ENCODE data around the gene MSRB2.
"Not testable (repeated sequence)": the region's sequence is repeated elsewhere in the genome, so short reads cannot be mapped to it uniquely, and the experiment has no call there.

The MSRB2 gene

DNA sequence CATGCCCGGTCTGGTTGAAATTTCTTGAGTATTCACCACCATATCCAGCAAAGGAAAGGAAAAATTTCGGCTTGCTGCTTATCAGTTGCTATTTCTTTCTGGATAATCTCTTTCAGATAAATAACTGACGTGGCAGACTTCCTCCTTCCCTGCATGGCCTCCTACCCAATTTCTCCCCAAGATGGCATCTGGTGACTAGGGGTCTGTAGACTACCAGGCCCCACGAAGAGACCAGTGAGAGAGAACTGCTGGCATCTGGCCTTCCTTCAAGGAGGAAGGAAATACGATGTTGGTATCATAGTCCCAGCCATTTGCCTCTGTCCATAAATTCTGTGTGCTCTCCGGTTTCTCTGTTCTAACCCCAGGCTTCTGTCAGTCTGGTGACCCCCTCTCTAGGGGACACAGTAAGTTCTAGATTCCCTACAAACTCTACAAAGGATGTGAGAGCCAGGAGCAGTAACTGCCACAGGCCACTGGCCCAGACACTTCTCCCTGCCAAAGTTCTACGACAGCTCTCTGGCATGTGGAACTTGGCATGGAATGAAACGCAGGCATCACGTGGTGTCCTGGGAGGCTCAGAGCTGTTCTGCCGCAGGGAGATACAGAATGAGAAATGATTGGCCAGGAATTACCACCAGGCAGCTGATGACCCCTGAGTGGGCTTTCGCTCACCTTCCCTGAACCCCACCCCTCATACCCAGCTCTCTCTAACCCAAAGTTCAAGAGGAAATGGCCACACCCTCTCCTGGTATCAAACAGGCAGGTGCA lies 30.0 kb upstream of the MSRB2 start:
- H3K27me3 Mint-ChIP-seq = peaks cover 3% of the 10 kb centered on the region
- no peaks in the 10 kb centered on the region for H3K4me1 Mint-ChIP-seq
- no peak overlapping the region for H3K27ac Mint-ChIP-seq
- H3K36me3 Mint-ChIP-seq = no peaks in the 10 kb centered on the region
- no peaks in the 10 kb centered on the region for H3K9me3 Mint-ChIP-seq
- H3K4me3 Mint-ChIP-seq = no peak overlapping the region

DNA sequence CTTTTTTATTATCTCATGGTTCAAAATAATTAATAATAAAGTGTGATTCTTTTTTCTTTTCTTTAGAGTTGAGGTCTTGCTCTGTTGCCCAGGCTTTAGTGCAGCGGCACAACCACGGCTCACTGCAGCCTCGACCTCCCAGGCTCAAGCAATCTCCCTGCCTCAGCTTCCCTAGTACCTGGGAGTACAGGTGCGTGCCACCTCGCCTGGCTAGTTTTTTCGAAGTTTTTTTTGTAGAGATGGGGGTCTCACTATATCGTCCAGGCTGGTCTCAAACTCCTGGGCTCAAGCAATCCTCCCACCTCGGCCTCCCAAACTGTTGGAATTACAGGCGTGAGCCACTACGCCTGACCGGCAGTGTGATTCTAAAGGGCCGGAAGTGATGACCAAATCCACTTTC lies 28.0 kb upstream of the MSRB2 start:
- Mint-ChIP-seq H3K27ac (peak overlapping the region; percentile 76), H3K36me3 (no peaks in the 10 kb centered on the region), H3K27me3 (peaks cover 3% of the 10 kb centered on the region), H3K9me3 (no peaks in the 10 kb centered on the region), H3K4me3 (no peak overlapping the region), H3K4me1 (no peaks in the 10 kb centered on the region)

DNA sequence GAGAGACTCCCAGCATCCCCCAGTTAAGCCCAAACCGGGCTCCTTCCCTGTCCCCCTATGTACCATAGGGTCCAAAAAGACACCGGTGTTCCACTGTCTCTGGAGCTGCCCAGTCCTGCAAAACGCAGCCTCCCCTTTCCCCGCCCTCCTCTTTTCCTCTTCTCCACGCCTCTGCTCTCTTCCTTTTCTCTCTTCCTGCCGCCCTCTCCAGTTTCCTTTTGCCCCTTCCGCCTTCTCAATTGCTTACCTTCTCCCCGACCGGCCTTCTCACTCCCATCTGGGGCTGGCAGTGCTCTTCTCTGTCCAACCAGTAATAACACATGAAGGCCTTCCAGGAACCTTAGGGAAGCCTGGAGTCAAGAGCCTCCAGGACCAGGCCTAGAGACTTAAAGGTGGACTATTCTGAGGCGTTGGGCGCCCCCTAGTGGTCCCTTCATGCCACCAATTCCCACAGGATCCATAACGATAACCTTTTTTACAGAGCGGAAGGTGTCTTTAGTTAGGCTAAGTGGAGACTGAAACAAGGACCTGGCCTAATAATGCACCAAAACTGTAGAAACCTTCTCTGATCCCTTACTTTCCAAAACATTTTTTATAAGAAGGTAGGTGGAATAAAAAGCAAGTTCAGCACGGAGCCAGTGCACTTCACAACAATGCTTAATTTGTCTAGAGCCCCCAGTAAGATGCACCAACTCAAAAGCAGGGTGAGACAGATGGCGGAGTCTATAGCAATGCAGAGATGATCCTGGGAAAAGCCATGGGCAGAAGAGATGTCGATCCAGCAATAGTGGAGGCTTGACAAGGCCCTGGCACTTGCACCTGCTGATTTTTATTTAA lies 27.2 kb upstream of the MSRB2 start:
- Mint-ChIP-seq H3K36me3 (no peaks in the 10 kb centered on the region), H3K4me1 (no peaks in the 10 kb centered on the region), H3K4me3 (no peak overlapping the region), H3K27me3 (peaks cover 3% of the 10 kb centered on the region), H3K27ac (no peak overlapping the region), H3K9me3 (no peaks in the 10 kb centered on the region)

DNA sequence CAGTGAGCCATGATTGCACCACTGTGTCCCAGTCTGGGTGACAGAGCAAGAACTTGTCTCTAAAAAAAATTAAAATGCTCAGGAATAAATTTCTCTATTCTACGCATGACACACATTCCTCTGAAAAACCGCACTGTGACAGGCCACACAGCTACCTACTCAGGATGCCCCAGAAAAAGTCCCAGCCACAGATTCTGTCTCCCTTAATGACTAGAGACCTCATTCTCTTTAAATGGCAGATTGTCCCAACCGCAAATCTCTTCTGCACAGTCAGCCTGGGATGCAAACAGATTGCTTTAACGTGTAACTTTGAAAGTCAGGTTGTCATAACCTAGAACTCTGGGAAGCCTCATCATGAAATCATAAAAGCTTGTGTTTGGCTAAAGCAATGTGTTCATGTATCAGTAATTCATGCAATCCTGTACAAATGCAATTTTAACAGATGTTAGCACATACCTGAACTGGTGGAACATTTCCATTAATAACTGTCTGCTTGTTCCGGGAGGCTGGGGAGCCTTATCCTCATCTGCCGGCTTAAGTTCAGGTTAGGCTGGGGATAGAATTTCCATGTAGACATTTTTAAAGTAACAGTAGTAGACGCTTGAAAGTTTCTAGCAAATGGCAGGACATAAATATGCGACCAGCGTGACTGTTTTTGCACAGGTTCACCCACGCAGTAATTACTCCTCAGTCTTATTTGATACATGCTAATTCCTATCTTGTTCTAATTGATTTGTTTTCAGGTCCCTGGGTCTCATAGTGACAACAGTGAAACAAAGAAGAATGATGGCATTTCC lies 26.2 kb upstream of the MSRB2 start:
- Mint-ChIP-seq H3K4me1 (no peaks in the 10 kb centered on the region), H3K36me3 (no peaks in the 10 kb centered on the region), H3K9me3 (no peaks in the 10 kb centered on the region), H3K27ac (no peak overlapping the region), H3K27me3 (no peaks in the 10 kb centered on the region), H3K4me3 (no peak overlapping the region)

DNA sequence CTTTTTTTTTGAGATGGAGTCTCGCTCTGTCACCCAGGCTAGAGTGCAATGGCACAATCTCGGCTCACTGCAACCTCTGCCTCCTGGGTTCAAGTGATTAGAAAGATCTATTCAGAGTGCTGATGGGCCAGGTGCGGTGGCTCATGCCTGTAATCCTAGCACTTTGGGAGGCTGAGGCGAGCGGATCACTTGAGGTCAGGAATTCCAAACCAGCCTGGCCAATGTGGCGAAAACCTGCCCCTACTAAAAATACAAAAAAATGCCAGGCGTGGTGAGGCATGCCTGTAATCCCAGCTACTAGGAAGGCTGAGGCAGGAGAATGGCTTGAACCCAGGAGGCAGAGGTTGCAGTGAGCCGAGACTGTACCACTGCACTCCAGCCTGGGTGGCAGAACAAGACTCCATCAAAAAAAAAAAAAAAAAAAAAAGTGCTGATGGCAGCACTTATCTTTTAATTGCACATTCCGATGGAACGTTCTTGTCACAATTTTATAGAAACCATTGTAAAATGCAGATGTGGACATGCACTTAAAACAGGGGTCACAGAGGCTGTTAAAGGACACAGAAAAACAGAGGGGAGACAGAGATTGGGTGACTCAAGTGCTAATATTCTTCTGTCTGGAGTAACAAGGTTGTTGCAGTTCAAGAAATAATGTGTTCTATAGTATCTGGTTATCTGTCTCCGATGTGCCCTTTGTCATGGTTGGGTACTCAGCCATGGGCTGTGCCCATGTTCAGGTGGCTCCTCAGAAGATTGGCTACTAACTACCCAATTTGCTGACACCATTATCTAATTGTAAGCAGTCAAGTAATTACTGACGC lies 25.1 kb upstream of the MSRB2 start:
- H3K36me3 Mint-ChIP-seq, H3K9me3 Mint-ChIP-seq, H3K27ac Mint-ChIP-seq: not testable (repeated sequence)

DNA sequence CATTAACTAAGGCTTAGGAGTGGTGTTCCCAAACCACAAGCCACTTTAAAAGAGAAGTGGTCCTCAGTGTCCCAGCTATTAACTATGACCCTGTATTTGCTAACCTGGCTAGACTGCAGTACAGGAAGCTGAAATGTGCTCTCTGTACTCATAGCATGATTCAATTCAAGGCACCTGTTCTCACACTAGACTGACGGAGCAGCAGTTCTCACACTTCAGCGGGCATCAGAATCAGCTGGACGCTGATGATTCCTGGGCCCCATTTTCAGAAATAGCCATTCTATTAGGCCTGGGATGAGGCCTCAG lies 24.5 kb upstream of the MSRB2 start:
- no peaks in the 10 kb centered on the region for H3K27me3 Mint-ChIP-seq
- H3K4me1 Mint-ChIP-seq = no peaks in the 10 kb centered on the region

More for the DNA sequence above, 25.1 kb upstream of the MSRB2 start:
- H3K27me3 Mint-ChIP-seq, H3K4me1 Mint-ChIP-seq, H3K4me3 Mint-ChIP-seq: not testable (repeated sequence)

DNA sequence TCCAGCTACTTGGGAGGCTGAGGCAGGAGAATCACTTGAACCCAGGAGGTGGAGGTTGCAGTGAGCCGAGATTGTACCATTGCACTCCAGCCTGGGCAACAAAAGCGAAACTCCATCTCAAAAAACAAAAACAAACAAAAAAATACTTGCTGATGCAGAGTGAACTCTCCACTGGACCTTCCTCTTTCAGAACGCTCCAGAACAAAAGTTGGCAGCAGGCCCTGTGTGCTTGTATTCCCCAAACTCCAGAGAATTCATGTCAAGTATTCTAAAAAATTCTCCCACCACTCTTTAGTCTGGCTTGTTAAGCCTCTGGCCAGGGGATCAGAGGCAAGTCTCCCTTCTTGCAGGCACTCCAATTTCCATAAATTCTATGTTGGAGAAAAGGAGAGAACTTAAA lies 22.8 kb upstream of the MSRB2 start:
- H3K4me3 Mint-ChIP-seq, H3K27ac Mint-ChIP-seq, H3K4me1 Mint-ChIP-seq, H3K36me3 Mint-ChIP-seq, H3K9me3 Mint-ChIP-seq, H3K27me3 Mint-ChIP-seq: not testable (repeated sequence)

More for the DNA sequence above, 24.5 kb upstream of the MSRB2 start:
- Mint-ChIP-seq H3K36me3 (no peaks in the 10 kb centered on the region), H3K27ac (no peak overlapping the region), H3K9me3 (no peaks in the 10 kb centered on the region), H3K4me3 (no peak overlapping the region)

- no peak overlapping the region for H3K4me3 Mint-ChIP-seq
- no peaks in the 10 kb centered on the region for H3K36me3 Mint-ChIP-seq
- no peak overlapping the region for H3K27ac Mint-ChIP-seq
- H3K27me3 Mint-ChIP-seq = peaks cover 7% of the 10 kb centered on the region
- H3K9me3 Mint-ChIP-seq = no peaks in the 10 kb centered on the region
- H3K4me1 Mint-ChIP-seq = no peaks in the 10 kb centered on the region
Measured at GRCh38 chr10:23073527-23073926, 21.9 kb upstream of the MSRB2 start.

GRCh38 chr10:23075672-23076071 lies 19.7 kb upstream of the MSRB2 start:
- Mint-ChIP-seq H3K9me3 (no peaks in the 10 kb centered on the region), H3K27me3 (peaks cover 18% of the 10 kb centered on the region)

DNA sequence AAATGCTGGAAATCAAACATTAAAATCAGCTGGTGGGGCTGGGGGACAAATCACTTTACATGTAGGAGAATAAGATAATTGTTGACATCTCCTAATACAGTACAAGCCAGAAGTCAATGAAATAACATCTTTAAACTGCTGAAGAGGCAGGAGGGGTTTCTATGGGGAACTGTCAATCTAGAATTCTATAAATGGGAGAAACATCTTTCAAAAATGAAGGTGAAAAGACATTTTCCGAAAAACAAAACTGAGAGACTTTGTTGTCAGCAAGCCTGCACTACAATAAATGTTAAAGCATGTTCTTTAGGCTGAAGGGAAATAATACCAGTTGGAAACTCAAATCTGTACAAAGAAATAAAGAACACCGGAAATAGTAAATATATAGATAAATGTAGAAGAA lies 17.3 kb upstream of the MSRB2 start:
- Mint-ChIP-seq H3K4me1 (no peaks in the 10 kb centered on the region), H3K9me3 (no peaks in the 10 kb centered on the region), H3K27ac (no peak overlapping the region), H3K36me3 (no peaks in the 10 kb centered on the region), H3K27me3 (peaks cover 18% of the 10 kb centered on the region), H3K4me3 (no peak overlapping the region)

More at GRCh38 chr10:23075672-23076071, 19.7 kb upstream of the MSRB2 start:
- Mint-ChIP-seq H3K27ac (no peak overlapping the region), H3K36me3 (no peaks in the 10 kb centered on the region), H3K4me1 (no peaks in the 10 kb centered on the region), H3K4me3 (no peak overlapping the region)

- Mint-ChIP-seq H3K27me3 (peaks cover 23% of the 10 kb centered on the region), H3K9me3 (no peaks in the 10 kb centered on the region), H3K36me3 (no peaks in the 10 kb centered on the region), H3K4me1 (no peaks in the 10 kb centered on the region), H3K27ac (no peak overlapping the region), H3K4me3 (no peak overlapping the region)
Measured at GRCh38 chr10:23079700-23080099, 15.7 kb upstream of the MSRB2 start.

DNA sequence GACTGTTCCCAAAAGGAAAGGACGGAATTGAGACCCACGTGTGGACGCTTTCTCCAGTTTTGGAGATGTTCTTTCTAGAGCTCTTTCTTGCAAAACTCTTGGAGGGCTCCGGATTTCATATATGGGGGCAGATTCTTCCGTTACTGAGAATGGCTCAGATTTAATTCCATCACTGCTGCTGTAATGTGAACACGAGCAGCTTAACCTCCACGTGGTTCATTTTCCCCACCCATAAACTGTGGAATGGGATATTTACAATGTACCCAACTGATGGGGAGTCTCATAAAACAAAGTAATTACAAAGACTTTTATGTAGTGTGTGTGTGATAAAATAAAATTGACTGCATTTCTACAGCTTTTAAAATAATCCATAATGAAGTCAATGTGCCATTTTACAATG lies 15.1 kb upstream of the MSRB2 start:
- H3K9me3 Mint-ChIP-seq = no peaks in the 10 kb centered on the region
- no peak overlapping the region for H3K27ac Mint-ChIP-seq
- no peaks in the 10 kb centered on the region for H3K4me1 Mint-ChIP-seq
- H3K27me3 Mint-ChIP-seq = peaks cover 25% of the 10 kb centered on the region
- no peaks in the 10 kb centered on the region for H3K36me3 Mint-ChIP-seq
- H3K4me3 Mint-ChIP-seq = no peak overlapping the region

- no peaks in the 10 kb centered on the region for H3K36me3 Mint-ChIP-seq
Measured at GRCh38 chr10:23081221-23081750, 14.1 kb upstream of the MSRB2 start.

DNA sequence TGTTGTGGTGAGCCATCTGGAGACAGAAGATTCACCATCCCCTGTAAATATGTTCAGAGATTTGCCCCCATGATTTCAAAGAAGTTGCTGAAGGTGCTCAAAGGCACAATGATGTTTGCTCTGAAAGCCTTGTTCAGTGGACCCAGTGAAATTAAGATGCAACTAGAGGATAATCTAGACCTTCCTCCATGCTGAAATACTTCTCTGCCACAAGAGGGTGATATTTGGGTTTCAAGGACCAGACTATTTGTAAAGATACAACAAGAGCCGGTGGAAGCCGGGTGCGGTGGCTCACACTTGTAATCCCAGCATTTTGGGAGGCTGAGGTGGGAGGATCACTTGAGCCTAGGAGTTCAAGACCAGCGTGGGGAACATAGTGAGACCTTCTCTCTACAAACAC lies 13.5 kb upstream of the MSRB2 start:
- Mint-ChIP-seq H3K4me3 (no peak overlapping the region), H3K27ac (no peak overlapping the region), H3K4me1 (no peaks in the 10 kb centered on the region), H3K27me3 (peaks cover 23% of the 10 kb centered on the region), H3K9me3 (no peaks in the 10 kb centered on the region), H3K36me3 (no peaks in the 10 kb centered on the region)

More at GRCh38 chr10:23081221-23081750, 14.1 kb upstream of the MSRB2 start:
- H3K9me3 Mint-ChIP-seq = no peaks in the 10 kb centered on the region
- H3K4me3 Mint-ChIP-seq = no peak overlapping the region
- no peaks in the 10 kb centered on the region for H3K4me1 Mint-ChIP-seq
- H3K27me3 Mint-ChIP-seq = peaks cover 25% of the 10 kb centered on the region
- H3K27ac Mint-ChIP-seq = no peak overlapping the region

DNA sequence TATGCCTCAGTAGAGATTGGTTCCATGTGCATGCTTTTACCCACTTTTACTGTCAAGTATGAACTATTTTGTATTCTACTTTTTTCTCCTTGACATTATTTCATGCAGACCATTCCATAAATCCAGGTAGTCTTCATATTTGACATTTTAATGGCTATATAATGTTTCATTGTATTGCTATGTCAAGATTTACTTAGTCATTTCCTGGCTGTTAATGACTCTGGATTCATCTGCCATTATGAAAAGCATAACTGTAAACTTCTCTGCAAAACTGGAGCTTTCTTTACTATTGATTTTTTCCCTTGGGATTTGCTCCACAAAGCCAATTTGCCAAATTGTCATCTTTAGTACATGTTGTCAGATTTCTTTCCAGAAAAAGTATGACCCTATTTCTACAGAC lies 6.8 kb upstream of the MSRB2 start:
- Mint-ChIP-seq H3K27me3 (peaks cover 3% of the 10 kb centered on the region), H3K36me3 (no peaks in the 10 kb centered on the region), H3K4me1 (peaks cover 3% of the 10 kb centered on the region), H3K27ac (no peak overlapping the region), H3K9me3 (no peaks in the 10 kb centered on the region), H3K4me3 (no peak overlapping the region)
